Measurements from ENCODE around the gene TBX2. TPM values are rescaled to one million over a fixed set of nuclear protein-coding genes. Genes with fewer than 3 reads are reported as not detected.

The TBX2 gene
- total and polyA plus RNA-seq, 2 of the 13 experiments (the other 11 are each of a cell fraction or from before 2014, with no cell fraction given) = 2.8 to 15.3 TPM

DNA sequence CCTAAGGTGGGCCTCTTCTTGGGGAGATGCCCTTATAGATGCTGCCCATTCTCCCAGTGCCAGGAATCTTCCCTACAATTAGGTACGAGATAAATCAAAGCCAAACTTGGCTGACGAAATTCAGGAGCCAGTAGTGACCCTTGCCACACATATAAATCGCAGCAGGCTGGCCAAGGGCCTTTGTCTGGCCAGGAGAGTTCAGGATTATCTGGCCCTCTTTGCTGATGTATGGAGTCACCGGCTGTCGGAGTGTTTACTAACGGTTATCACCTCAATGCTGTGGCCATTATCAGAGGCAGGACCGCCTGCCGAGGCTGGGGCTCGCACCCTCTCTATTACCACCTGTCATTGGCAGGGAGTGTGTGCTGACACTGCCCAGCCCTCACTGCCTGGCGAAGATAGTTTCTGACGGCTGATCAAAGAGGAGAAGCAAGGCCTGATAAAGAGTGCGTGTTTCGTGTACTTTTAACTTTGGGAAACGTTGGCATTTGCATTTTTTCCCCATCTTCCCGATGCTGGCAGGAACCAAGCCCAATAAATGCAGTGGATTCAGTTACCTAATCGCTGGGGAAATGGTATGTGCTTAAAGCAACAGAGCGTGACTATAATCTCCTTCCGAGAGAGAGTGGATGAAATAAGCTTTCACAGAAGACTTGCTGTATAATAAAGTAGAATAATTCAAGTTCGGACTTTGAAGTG, 32.8 kb upstream of the TBX2 start (continued):
- TF ChIP-seq, protein P1, sequence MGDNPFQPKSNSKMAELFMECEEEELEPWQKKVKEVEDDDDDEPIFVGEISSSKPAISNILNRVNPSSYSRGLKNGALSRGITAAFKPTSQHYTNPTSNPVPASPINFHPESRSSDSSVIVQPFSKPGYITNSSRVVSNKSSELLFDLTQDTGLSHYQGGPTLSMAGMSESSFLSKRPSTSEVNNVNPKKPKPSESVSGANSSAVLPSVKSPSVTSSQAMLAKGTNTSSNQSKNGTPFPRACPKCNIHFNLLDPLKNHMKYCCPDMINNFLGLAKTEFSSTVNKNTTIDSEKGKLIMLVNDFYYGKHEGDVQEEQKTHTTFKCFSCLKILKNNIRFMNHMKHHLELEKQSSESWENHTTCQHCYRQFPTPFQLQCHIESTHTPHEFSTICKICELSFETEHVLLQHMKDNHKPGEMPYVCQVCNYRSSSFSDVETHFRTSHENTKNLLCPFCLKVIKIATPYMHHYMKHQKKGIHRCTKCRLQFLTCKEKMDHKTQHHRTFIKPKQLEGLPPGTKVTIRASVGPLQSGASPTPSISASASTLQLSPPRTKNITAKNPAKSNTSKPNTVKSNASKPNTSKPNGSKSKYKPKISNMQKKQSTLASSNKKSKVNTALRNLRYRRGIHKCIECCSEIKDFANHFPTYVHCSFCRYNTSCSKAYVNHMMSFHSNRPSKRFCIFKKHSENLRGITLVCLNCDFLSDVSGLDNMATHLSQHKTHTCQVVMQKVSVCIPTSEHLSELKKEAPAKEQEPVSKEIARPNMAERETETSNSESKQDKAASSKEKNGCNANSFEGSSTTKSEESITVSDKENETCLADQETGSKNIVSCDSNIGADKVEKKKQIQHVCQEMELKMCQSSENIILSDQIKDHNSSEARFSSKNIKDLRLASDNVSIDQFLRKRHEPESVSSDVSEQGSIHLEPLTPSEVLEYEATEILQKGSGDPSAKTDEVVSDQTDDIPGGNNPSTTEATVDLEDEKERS (CRISPR knock-in tag; IDR thresholded peaks at IDR 0.05) = no peak
- TF ChIP-seq, protein P2, sequence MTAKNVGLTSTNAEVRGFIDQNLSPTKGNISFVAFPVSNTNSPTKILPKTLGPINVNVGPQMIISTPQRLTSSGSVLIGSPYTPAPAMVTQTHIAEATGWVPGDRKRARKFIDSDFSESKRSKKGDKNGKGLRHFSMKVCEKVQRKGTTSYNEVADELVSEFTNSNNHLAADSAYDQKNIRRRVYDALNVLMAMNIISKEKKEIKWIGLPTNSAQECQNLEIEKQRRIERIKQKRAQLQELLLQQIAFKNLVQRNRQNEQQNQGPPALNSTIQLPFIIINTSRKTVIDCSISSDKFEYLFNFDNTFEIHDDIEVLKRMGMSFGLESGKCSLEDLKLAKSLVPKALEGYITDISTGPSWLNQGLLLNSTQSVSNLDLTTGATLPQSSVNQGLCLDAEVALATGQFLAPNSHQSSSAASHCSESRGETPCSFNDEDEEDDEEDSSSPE (CRISPR knock-in tag; IDR thresholded peaks at IDR 0.05) = peak; percentile 51; the same call in 1 of the 2 replicates
- TF ChIP-seq, protein P3, sequence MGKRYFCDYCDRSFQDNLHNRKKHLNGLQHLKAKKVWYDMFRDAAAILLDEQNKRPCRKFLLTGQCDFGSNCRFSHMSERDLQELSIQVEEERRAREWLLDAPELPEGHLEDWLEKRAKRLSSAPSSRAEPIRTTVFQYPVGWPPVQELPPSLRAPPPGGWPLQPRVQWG (CRISPR knock-in tag; IDR thresholded peaks at IDR 0.05; ENCODE audit: borderline replicate concordance, low read depth) = 0 out of 2 replicates have a peak, but pooled peaks have one; percentile 69
- TF ChIP-seq MAZ (IDR thresholded peaks at IDR 0.05; ENCODE audit: borderline replicate concordance, low read depth, low read length) (no peak), MAZ (CRISPR knock-in tag; IDR thresholded peaks at IDR 0.05; ENCODE audit: low read depth) (0 out of 2 replicates have a peak, but pooled peaks have one; percentile 63), HDAC1 (CRISPR knock-in tag; IDR thresholded peaks at IDR 0.05) (peak; percentile 82), BRD4 (CRISPR knock-in tag; IDR thresholded peaks at IDR 0.05) (no peak; the same call in none of the 2 replicates), ZNF205 (CRISPR knock-in tag; IDR thresholded peaks at IDR 0.05) (peak; percentile 80), MYC (CRISPR knock-in tag; IDR thresholded peaks at IDR 0.05; ENCODE audit: borderline replicate concordance) (peak; percentile 48; the same call in 1 of the 2 replicates), ERF (CRISPR knock-in tag; IDR thresholded peaks at IDR 0.05) (peak; percentile 85), ZNF383 (CRISPR knock-in tag; IDR thresholded peaks at IDR 0.05; ENCODE audit: borderline replicate concordance) (no peak), TOE1 (CRISPR knock-in tag; IDR thresholded peaks at IDR 0.05) (no peak), ATF7-NPFF (CRISPR knock-in tag; IDR thresholded peaks at IDR 0.05; ENCODE audit: low read depth) (0 out of 2 replicates have a peak, but pooled peaks have one; percentile 36), ZC3H4 (CRISPR knock-in tag; IDR thresholded peaks at IDR 0.05; ENCODE audit: borderline replicate concordance) (no peak), ZFP37 (CRISPR knock-in tag; IDR thresholded peaks at IDR 0.05; ENCODE audit: borderline replicate concordance) (peak; percentile 75; the same call in 1 of the 2 replicates), ZNF256 (CRISPR knock-in tag; conservative IDR thresholded peaks at IDR 0.05) (0 out of 2 replicates have a peak, but pooled peaks have one; percentile 66), HMG20B (CRISPR knock-in tag; conservative IDR thresholded peaks at IDR 0.05) (peak; percentile 79; the same call in 1 of the 2 replicates), YEATS2 (CRISPR knock-in tag; IDR thresholded peaks at IDR 0.05; ENCODE audit: borderline replicate concordance) (no peak; the same call in 1 of the 2 replicates)
- TF ChIP-seq, protein P4, sequence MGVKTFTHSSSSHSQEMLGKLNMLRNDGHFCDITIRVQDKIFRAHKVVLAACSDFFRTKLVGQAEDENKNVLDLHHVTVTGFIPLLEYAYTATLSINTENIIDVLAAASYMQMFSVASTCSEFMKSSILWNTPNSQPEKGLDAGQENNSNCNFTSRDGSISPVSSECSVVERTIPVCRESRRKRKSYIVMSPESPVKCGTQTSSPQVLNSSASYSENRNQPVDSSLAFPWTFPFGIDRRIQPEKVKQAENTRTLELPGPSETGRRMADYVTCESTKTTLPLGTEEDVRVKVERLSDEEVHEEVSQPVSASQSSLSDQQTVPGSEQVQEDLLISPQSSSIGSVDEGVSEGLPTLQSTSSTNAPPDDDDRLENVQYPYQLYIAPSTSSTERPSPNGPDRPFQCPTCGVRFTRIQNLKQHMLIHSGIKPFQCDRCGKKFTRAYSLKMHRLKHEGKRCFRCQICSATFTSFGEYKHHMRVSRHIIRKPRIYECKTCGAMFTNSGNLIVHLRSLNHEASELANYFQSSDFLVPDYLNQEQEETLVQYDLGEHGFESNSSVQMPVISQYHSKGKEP (CRISPR knock-in tag; IDR thresholded peaks at IDR 0.05) = peak; percentile 72; the same call in 1 of the 2 replicates
- TF ChIP-seq, protein P5, sequence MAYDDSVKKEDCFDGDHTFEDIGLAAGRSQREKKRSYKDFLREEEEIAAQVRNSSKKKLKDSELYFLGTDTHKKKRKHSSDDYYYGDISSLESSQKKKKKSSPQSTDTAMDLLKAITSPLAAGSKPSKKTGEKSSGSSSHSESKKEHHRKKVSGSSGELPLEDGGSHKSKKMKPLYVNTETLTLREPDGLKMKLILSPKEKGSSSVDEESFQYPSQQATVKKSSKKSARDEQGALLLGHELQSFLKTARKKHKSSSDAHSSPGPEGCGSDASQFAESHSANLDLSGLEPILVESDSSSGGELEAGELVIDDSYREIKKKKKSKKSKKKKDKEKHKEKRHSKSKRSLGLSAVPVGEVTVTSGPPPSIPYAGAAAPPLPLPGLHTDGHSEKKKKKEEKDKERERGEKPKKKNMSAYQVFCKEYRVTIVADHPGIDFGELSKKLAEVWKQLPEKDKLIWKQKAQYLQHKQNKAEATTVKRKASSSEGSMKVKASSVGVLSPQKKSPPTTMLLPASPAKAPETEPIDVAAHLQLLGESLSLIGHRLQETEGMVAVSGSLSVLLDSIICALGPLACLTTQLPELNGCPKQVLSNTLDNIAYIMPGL (CRISPR knock-in tag; IDR thresholded peaks at IDR 0.05; ENCODE audit: borderline replicate concordance in 1 of 2, low read depth in 1 of 2) = peak in 1 of 2 experiments; percentile 22; a peak in 2 of 4 replicates
